ENCODE data around the gene BTBD1.

The BTBD1 gene
- total RNA-seq: 94.2 to 102 reads per million in 2 donors

- peak; percentile 74 for DNase-seq
Observed at GRCh38 chr15:83066734-83067637, at the start of gene BTBD1. Gene BTBD1, minus strand, starts transcription at chr15:83067252. Its CDS starts 101 bp downstream, at chr15:83067151.

GRCh38 chr15:83115831-83116565, 48.9 kb upstream of the BTBD1 start:
- no peak for DNase-seq

- no peak for DNase-seq
Observed at GRCh38 chr15:83115410-83115809, 48.4 kb upstream of the BTBD1 start.

- no peak for DNase-seq
Observed at GRCh38 chr15:83114856-83115255, 47.8 kb upstream of the BTBD1 start.

GRCh38 chr15:83113881-83114674, 47.0 kb upstream of the BTBD1 start:
- DNase-seq: no peak

GRCh38 chr15:83112956-83113299, 45.9 kb upstream of the BTBD1 start:
- DNase-seq: no peak

GRCh38 chr15:83112233-83112955, 45.3 kb upstream of the BTBD1 start:
- DNase-seq: no peak

GRCh38 chr15:83111149-83111548, 44.1 kb upstream of the BTBD1 start:
- no peak for DNase-seq

GRCh38 chr15:83110381-83110780, 43.3 kb upstream of the BTBD1 start:
- no peak for DNase-seq

GRCh38 chr15:83109532-83109931, 42.5 kb upstream of the BTBD1 start:
- no peak for DNase-seq

- no peak for DNase-seq
Observed at GRCh38 chr15:83108266-83109219, 41.5 kb upstream of the BTBD1 start.

- DNase-seq: no peak
Observed at GRCh38 chr15:83107841-83108181, 40.8 kb upstream of the BTBD1 start.

- peak; percentile 19 for DNase-seq
Observed at GRCh38 chr15:83106994-83107840, 40.2 kb upstream of the BTBD1 start, which contains the start of gene TM6SF1. Gene TM6SF1, plus strand, starts transcription at chr15:83107645. Its CDS starts 36 bp downstream, at chr15:83107681.

GRCh38 chr15:83105440-83105839, 38.4 kb upstream of the BTBD1 start:
- no peak for DNase-seq

GRCh38 chr15:83104141-83104540, 37.1 kb upstream of the BTBD1 start:
- DNase-seq: no peak

GRCh38 chr15:83102346-83102745, 35.3 kb upstream of the BTBD1 start:
- DNase-seq: no peak

- no peak for DNase-seq
Observed at GRCh38 chr15:83100097-83100646, 33.1 kb upstream of the BTBD1 start.

- no peak for DNase-seq
Observed at GRCh38 chr15:83099290-83099689, 32.2 kb upstream of the BTBD1 start.

GRCh38 chr15:83098079-83098478, 31.0 kb upstream of the BTBD1 start:
- DNase-seq: no peak

- DNase-seq: no peak
Observed at GRCh38 chr15:83094583-83094982, 27.5 kb upstream of the BTBD1 start.

Measured in activated gamma-delta T cell (primary cell).